ENCODE data around the gene OR1K1.
"Not testable (repeated sequence)": the region's sequence is repeated elsewhere in the genome, so short reads cannot be mapped to it uniquely, and the experiment has no call there.

The OR1K1 gene

GRCh38 chr9:122815544-122815943 is 15.6 kb downstream of the OR1K1 start:
- Histone ChIP-seq H3K9me3 (ENCODE audit: control insufficient read depth, insufficient read depth, low read depth, low read length) (no peaks in the 10 kb centered on the region), H3K4me1 (ENCODE audit: control insufficient read depth, insufficient read depth, low read length) (no peaks in the 10 kb centered on the region), H3K27me3 (ENCODE audit: control insufficient read depth, insufficient read depth, low read length) (no peaks in the 10 kb centered on the region), H3K27ac (ENCODE audit: low read depth, low read length) (no peak overlapping the region), H3K9ac (ENCODE audit: low read length) (no peak overlapping the region), H3K4me3 (ENCODE audit: low read depth, low read length) (no peak overlapping the region), H3K36me3 (ENCODE audit: control insufficient read depth, insufficient read depth, low read length) (peaks cover 33% of the 10 kb centered on the region)

GRCh38 chr9:122816163-122816867 is 16.4 kb downstream of the OR1K1 start:
- Histone ChIP-seq H3K27me3 (ENCODE audit: control insufficient read depth, insufficient read depth, low read length) (no peaks in the 10 kb centered on the region), H3K9me3 (ENCODE audit: control insufficient read depth, insufficient read depth, low read depth, low read length) (no peaks in the 10 kb centered on the region), H3K36me3 (ENCODE audit: control insufficient read depth, insufficient read depth, low read length) (peaks cover 41% of the 10 kb centered on the region), H3K4me3 (ENCODE audit: low read depth, low read length) (no peak overlapping the region), H3K9ac (ENCODE audit: low read length) (no peak overlapping the region), H3K4me1 (ENCODE audit: control insufficient read depth, insufficient read depth, low read length) (no peaks in the 10 kb centered on the region), H3K27ac (ENCODE audit: low read depth, low read length) (no peak overlapping the region)

GRCh38 chr9:122819326-122819725 is 19.4 kb downstream of the OR1K1 start:
- Histone ChIP-seq H3K36me3 (ENCODE audit: control insufficient read depth, insufficient read depth, low read length) (peaks cover 68% of the 10 kb centered on the region), H3K27ac (ENCODE audit: low read depth, low read length) (no peak overlapping the region), H3K27me3 (ENCODE audit: control insufficient read depth, insufficient read depth, low read length) (no peaks in the 10 kb centered on the region), H3K4me3 (ENCODE audit: low read depth, low read length) (no peak overlapping the region), H3K9ac (ENCODE audit: low read length) (no peak overlapping the region), H3K9me3 (ENCODE audit: control insufficient read depth, insufficient read depth, low read depth, low read length) (no peaks in the 10 kb centered on the region), H3K4me1 (ENCODE audit: control insufficient read depth, insufficient read depth, low read length) (no peaks in the 10 kb centered on the region)

- Histone ChIP-seq H3K36me3 (ENCODE audit: control insufficient read depth, insufficient read depth, low read length) (peaks cover 73% of the 10 kb centered on the region), H3K27ac (ENCODE audit: low read depth, low read length) (no peak overlapping the region)
These were observed 20.0 kb downstream of the OR1K1 start for GRCh38 chr9:122819791-122820489.

GRCh38 chr9:122820490-122820845 is 20.5 kb downstream of the OR1K1 start:
- H3K9ac ChIP-seq (ENCODE audit: low read length): no peak overlapping the region
- no peak overlapping the region for H3K4me3 ChIP-seq (ENCODE audit: low read depth, low read length)
- no peaks in the 10 kb centered on the region for H3K4me1 ChIP-seq (ENCODE audit: control insufficient read depth, insufficient read depth, low read length)
- H3K36me3 ChIP-seq (ENCODE audit: control insufficient read depth, insufficient read depth, low read length): peaks cover 72% of the 10 kb centered on the region
- H3K27ac ChIP-seq (ENCODE audit: low read depth, low read length): no peak overlapping the region
- H3K27me3 ChIP-seq (ENCODE audit: control insufficient read depth, insufficient read depth, low read length): no peaks in the 10 kb centered on the region
- H3K9me3 ChIP-seq (ENCODE audit: control insufficient read depth, insufficient read depth, low read depth, low read length): no peaks in the 10 kb centered on the region

More at GRCh38 chr9:122819791-122820489, 20.0 kb downstream of the OR1K1 start:
- Histone ChIP-seq H3K4me1 (ENCODE audit: control insufficient read depth, insufficient read depth, low read length) (no peaks in the 10 kb centered on the region), H3K27me3 (ENCODE audit: control insufficient read depth, insufficient read depth, low read length) (no peaks in the 10 kb centered on the region), H3K9me3 (ENCODE audit: control insufficient read depth, insufficient read depth, low read depth, low read length) (no peaks in the 10 kb centered on the region), H3K9ac (ENCODE audit: low read length) (no peak overlapping the region), H3K4me3 (ENCODE audit: low read depth, low read length) (no peak overlapping the region)

- H3K9ac ChIP-seq (ENCODE audit: low read length): no peak overlapping the region
- H3K27me3 ChIP-seq (ENCODE audit: control insufficient read depth, insufficient read depth, low read length): no peaks in the 10 kb centered on the region
- H3K4me3 ChIP-seq (ENCODE audit: low read depth, low read length): no peak overlapping the region
- H3K4me1 ChIP-seq (ENCODE audit: control insufficient read depth, insufficient read depth, low read length): no peaks in the 10 kb centered on the region
- no peaks in the 10 kb centered on the region for H3K9me3 ChIP-seq (ENCODE audit: control insufficient read depth, insufficient read depth, low read depth, low read length)
- peaks cover 73% of the 10 kb centered on the region for H3K36me3 ChIP-seq (ENCODE audit: control insufficient read depth, insufficient read depth, low read length)
- no peak overlapping the region for H3K27ac ChIP-seq (ENCODE audit: low read depth, low read length)
These were observed 21.5 kb downstream of the OR1K1 start for GRCh38 chr9:122821278-122821943.

- Histone ChIP-seq H3K9me3 (ENCODE audit: control insufficient read depth, insufficient read depth, low read depth, low read length) (no peaks in the 10 kb centered on the region), H3K9ac (ENCODE audit: low read length) (no peak overlapping the region), H3K36me3 (ENCODE audit: control insufficient read depth, insufficient read depth, low read length) (peaks cover 67% of the 10 kb centered on the region), H3K27me3 (ENCODE audit: control insufficient read depth, insufficient read depth, low read length) (no peaks in the 10 kb centered on the region), H3K4me3 (ENCODE audit: low read depth, low read length) (no peak overlapping the region), H3K27ac (ENCODE audit: low read depth, low read length) (no peak overlapping the region), H3K4me1 (ENCODE audit: control insufficient read depth, insufficient read depth, low read length) (peaks cover 6% of the 10 kb centered on the region; the same call in 1 of the 2 replicates)
These were observed 22.1 kb downstream of the OR1K1 start for GRCh38 chr9:122822056-122822455.

- H3K27ac ChIP-seq (ENCODE audit: low read depth, low read length): no peak overlapping the region
- no peak overlapping the region for H3K9ac ChIP-seq (ENCODE audit: low read length)
- H3K9me3 ChIP-seq (ENCODE audit: control insufficient read depth, insufficient read depth, low read depth, low read length): no peaks in the 10 kb centered on the region
- peaks cover 62% of the 10 kb centered on the region for H3K36me3 ChIP-seq (ENCODE audit: control insufficient read depth, insufficient read depth, low read length)
- peaks cover 9% of the 10 kb centered on the region; the same call in 1 of the 2 replicates for H3K4me1 ChIP-seq (ENCODE audit: control insufficient read depth, insufficient read depth, low read length)
- H3K27me3 ChIP-seq (ENCODE audit: control insufficient read depth, insufficient read depth, low read length): no peaks in the 10 kb centered on the region
- no peak overlapping the region for H3K4me3 ChIP-seq (ENCODE audit: low read depth, low read length)
These were observed 23.0 kb downstream of the OR1K1 start for GRCh38 chr9:122822938-122823337.

- Histone ChIP-seq H3K27me3 (ENCODE audit: control insufficient read depth, insufficient read depth, low read length) (no peaks in the 10 kb centered on the region), H3K4me3 (ENCODE audit: low read depth, low read length) (peak overlapping the region; percentile 95), H3K9me3 (ENCODE audit: control insufficient read depth, insufficient read depth, low read depth, low read length) (no peaks in the 10 kb centered on the region), H3K27ac (ENCODE audit: low read depth, low read length) (peak overlapping the region; percentile 52), H3K36me3 (ENCODE audit: control insufficient read depth, insufficient read depth, low read length) (peaks cover 27% of the 10 kb centered on the region), H3K9ac (ENCODE audit: low read length) (peak overlapping the region; percentile 94), H3K4me1 (ENCODE audit: control insufficient read depth, insufficient read depth, low read length) (peaks cover 9% of the 10 kb centered on the region; the same call in 1 of the 2 replicates)
These were observed 27.8 kb downstream of the OR1K1 start for GRCh38 chr9:122827761-122828093.

GRCh38 chr9:122828965-122829284 is 29.0 kb downstream of the OR1K1 start:
- Histone ChIP-seq H3K36me3 (ENCODE audit: control insufficient read depth, insufficient read depth, low read length) (peaks cover 17% of the 10 kb centered on the region), H3K27ac (ENCODE audit: low read depth, low read length) (0 out of 2 replicates have a peak overlapping the region, but pooled peaks have one; percentile 12), H3K9ac (ENCODE audit: low read length) (peak overlapping the region; percentile 94), H3K4me3 (ENCODE audit: low read depth, low read length) (peak overlapping the region; percentile 95; the same call in 1 of the 2 replicates)
- H3K4me1 ChIP-seq (ENCODE audit: control insufficient read depth, insufficient read depth, low read length); H3K9me3 ChIP-seq (ENCODE audit: control insufficient read depth, insufficient read depth, low read depth, low read length); H3K27me3 ChIP-seq (ENCODE audit: control insufficient read depth, insufficient read depth, low read length): not testable (repeated sequence)

- Histone ChIP-seq H3K36me3 (ENCODE audit: control insufficient read depth, insufficient read depth, low read length) (no peaks in the 10 kb centered on the region), H3K4me1 (ENCODE audit: control insufficient read depth, insufficient read depth, low read length) (0 out of 2 replicates have a peak, but pooled peaks cover 1% of the 10 kb centered on the region), H3K4me3 (ENCODE audit: low read depth, low read length) (no peak overlapping the region), H3K27ac (ENCODE audit: low read depth, low read length) (no peak overlapping the region), H3K9ac (ENCODE audit: low read length) (no peak overlapping the region), H3K27me3 (ENCODE audit: control insufficient read depth, insufficient read depth, low read length) (no peaks in the 10 kb centered on the region), H3K9me3 (ENCODE audit: control insufficient read depth, insufficient read depth, low read depth, low read length) (no peaks in the 10 kb centered on the region)
These were observed 32.3 kb downstream of the OR1K1 start for GRCh38 chr9:122832194-122832593.
